ENCODE data around the gene PRR12.

GRCh38 chr19:49585023-49585422 lies 6.0 kb upstream of the PRR12 start:
- no peak for TF ChIP-seq CTCF (conservative IDR thresholded peaks at IDR 0.05)
- TF ChIP-seq EZH2 (IDR thresholded peaks at IDR 0.05; ENCODE audit: low read depth), result no peak

Data from PC-9 (cell line).